SU-DHL-6 (cell line): ENCODE measurements around the gene PITPNM3.

Experiments used
- H2AFZ ChIP-seq: fragments of 200-600 bp; sonication (generic); 2 replicates; pipeline ENCODE4 v1.6.1; 2014; ENCODE audit warnings: low read depth, mild to moderate bottlenecking, moderate library complexity, mixed read lengths, antibody characterized with exemption, low read length; ENCODE audit not compliant: severe bottlenecking
- H3F3A ChIP-seq: fragments of 200-600 bp; shearing (Covaris generic); 2 replicates; pipeline ENCODE4 v1.6.0; 2016; ENCODE audit warnings: antibody characterized with exemption, mild to moderate bottlenecking; ENCODE audit not compliant: insufficient read depth
- H3K27ac ChIP-seq: fragments of 200-600 bp; sonication (generic); 2 replicates; pipeline ENCODE4 v1.5.1; 2016; ENCODE audit warnings: low read depth, mild to moderate bottlenecking, low read length, moderate library complexity, mixed read lengths
- H3K27me3 ChIP-seq: fragments of 200-600 bp; sonication (generic), shearing (Covaris generic); 2 replicates; pipeline ENCODE4 v1.6.0; 2014; ENCODE audit warnings: mild to moderate bottlenecking, low read length
- H3K36me3 ChIP-seq: fragments of 200-600 bp; sonication (generic); 2 replicates; pipeline ENCODE4 v1.6.1; 2014; ENCODE audit warnings: mild to moderate bottlenecking, low read length, mixed read lengths
- H3K4me2 ChIP-seq: fragments of 300-600, 200-600 bp; shearing (Covaris generic), sonication (generic); 2 replicates; pipeline ENCODE4 v1.6.0; 2014; ENCODE audit warnings: low read length, low read depth, mild to moderate bottlenecking; ENCODE audit not compliant: poor library complexity, severe bottlenecking
- H3K4me3 ChIP-seq: fragments of 200-600 bp; sonication (generic); 2 replicates; pipeline ENCODE4 v1.5.1; 2014; ENCODE audit warnings: antibody characterized with exemption, low read length, mild to moderate bottlenecking, mixed read lengths; ENCODE audit not compliant: insufficient read depth, poor library complexity, severe bottlenecking
- H3K79me2 ChIP-seq: fragments of 200-600 bp; sonication (generic); 2 replicates; pipeline ENCODE4 v1.6.1; 2014; ENCODE audit warnings: mild to moderate bottlenecking, low read length, moderate library complexity; ENCODE audit not compliant: insufficient read depth
- H3K9ac ChIP-seq: fragments of 200-600 bp; sonication (generic); 2 replicates; pipeline ENCODE4 v1.7.0; 2014; ENCODE audit warnings: mild to moderate bottlenecking, low read length
- H3K9me2 ChIP-seq: fragments of 200-600 bp; sonication (generic); replicated peaks from 2 replicates; pipeline ENCODE4 v1.6.1; 2014; ENCODE audit warnings: low read length; ENCODE audit not compliant: insufficient read depth
- H3K9me3 ChIP-seq: fragments of 200-600 bp; sonication (generic); 2 replicates; pipeline ENCODE4 v1.6.1; 2014; ENCODE audit warnings: low read length, mixed read lengths; ENCODE audit not compliant: insufficient read depth
- H4K20me1 ChIP-seq: fragments of 200-600 bp; sonication (generic); 2 replicates; pipeline ENCODE4 v1.6.1; 2014; ENCODE audit warnings: low read depth, mild to moderate bottlenecking, antibody characterized with exemption, low read length, moderate library complexity, mixed read lengths
- EZH2phosphoT487 ChIP-seq: fragments of 200-600 bp; sonication (generic), shearing (Covaris generic); conservative IDR thresholded peaks from 2 replicates; pipeline ENCODE4 v1.6.1; 2018; ENCODE audit warnings: mild to moderate bottlenecking, antibody characterized with exemption, low read length, moderate library complexity, mixed read lengths
- TF ChIP-seq, protein P1 (sequence below): fragments of 200-600 bp; sonication (generic); IDR thresholded peaks from one replicate; pipeline ENCODE4 v1.5.1; 2017; ENCODE audit warnings: antibody characterized with exemption, mild to moderate bottlenecking, low read length, moderate library complexity; ENCODE audit not compliant: insufficient read depth, poor library complexity, severe bottlenecking

Gene PITPNM3

DNA sequence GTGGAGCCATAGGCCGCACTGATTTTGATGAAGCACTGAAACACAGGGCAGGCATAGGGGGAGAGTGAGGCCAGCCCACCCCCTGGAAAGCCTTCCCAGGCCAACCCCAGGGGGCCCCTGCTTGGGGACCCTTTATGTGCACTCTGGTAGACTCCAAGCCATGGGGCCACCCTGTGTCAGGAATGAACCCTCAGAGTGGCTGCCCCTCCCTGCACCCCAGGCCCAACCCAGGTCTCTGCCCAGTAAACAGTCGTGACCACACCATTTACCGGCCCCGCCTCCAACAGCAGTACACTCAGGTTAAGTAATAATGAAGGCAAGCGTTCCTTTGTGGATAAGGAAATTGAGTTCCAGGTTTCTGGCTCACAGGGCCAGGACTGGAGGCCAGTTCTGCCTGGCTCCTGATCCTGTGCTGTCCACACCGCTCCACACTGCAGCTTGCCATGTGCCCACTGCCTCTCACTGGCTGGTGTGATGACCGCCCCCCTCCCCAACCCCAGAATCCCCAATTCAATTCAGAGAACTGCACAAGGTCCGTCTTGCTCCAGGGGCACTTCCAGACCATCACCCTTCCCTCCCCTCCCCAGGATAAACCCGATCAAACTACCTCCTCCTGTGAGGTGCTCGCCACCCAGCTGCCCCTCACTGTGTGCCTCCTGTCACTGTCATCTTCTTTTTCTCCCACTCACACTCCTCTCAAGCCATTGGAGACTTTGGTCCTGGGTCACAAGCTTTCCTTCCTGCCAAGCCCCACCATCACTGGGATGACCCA lies 98.5 kb downstream of the PITPNM3 start:
- Histone ChIP-seq H3K9ac (no peak overlapping the region), H3F3A (no peaks in the 10 kb centered on the region), H3K9me2 (no peaks in the 10 kb centered on the region), H2AFZ (no peak overlapping the region), H3K27ac (no peak overlapping the region), H3K27me3 (no peaks in the 10 kb centered on the region), H4K20me1 (no peaks in the 10 kb centered on the region), H3K79me2 (no peaks in the 10 kb centered on the region), H3K36me3 (no peaks in the 10 kb centered on the region), H3K4me3 (no peak overlapping the region), H3K9me3 (no peaks in the 10 kb centered on the region), H3K4me2 (no peak overlapping the region)
- TF ChIP-seq EZH2phosphoT487, result no peak

DNA sequence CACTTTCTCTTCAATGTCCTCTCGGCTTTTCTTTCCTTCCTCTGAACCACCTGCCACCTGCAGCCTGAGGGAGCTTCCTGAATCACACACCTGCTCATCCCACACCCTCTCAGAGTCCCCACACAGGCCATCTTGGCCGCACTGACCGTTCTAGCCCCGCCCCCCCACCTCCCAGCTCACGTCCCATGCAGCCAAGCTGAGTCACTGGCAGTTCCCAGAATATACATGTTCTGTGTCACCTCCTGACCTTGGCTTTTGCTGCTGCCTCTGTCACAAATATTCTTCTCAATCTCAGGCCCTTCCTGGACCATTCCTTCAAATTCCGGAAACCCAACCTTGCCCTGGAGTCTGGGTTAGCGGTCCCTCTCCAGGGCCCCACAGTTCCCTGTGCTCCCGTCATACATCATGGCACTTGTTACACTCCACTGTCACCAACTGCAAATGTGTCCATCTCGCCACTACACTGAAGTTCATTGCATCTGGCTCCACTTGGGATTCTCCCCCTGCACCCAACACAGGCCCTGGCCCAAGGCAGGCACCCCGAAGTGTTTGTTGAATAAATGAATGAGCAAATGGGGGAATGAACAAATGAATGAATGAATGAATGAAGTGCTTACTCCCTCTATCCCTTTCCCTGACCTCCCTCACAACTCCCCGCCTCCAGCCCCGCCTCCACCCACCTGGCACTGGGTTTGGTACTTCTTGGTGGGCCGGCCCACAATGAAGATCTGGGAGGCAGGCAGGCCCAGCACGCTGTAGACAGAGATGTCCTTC lies 99.3 kb downstream of the PITPNM3 start:
- Histone ChIP-seq H3F3A (no peaks in the 10 kb centered on the region), H3K36me3 (no peaks in the 10 kb centered on the region), H4K20me1 (no peaks in the 10 kb centered on the region), H3K9me3 (no peaks in the 10 kb centered on the region), H3K4me3 (no peak overlapping the region), H3K27me3 (no peaks in the 10 kb centered on the region), H2AFZ (no peak overlapping the region), H3K79me2 (no peaks in the 10 kb centered on the region), H3K27ac (no peak overlapping the region), H3K9ac (no peak overlapping the region), H3K4me2 (no peak overlapping the region), H3K9me2 (no peaks in the 10 kb centered on the region)
- TF ChIP-seq, protein P1, sequence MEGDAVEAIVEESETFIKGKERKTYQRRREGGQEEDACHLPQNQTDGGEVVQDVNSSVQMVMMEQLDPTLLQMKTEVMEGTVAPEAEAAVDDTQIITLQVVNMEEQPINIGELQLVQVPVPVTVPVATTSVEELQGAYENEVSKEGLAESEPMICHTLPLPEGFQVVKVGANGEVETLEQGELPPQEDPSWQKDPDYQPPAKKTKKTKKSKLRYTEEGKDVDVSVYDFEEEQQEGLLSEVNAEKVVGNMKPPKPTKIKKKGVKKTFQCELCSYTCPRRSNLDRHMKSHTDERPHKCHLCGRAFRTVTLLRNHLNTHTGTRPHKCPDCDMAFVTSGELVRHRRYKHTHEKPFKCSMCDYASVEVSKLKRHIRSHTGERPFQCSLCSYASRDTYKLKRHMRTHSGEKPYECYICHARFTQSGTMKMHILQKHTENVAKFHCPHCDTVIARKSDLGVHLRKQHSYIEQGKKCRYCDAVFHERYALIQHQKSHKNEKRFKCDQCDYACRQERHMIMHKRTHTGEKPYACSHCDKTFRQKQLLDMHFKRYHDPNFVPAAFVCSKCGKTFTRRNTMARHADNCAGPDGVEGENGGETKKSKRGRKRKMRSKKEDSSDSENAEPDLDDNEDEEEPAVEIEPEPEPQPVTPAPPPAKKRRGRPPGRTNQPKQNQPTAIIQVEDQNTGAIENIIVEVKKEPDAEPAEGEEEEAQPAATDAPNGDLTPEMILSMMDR, result no peak
- no peak for TF ChIP-seq EZH2phosphoT487

DNA sequence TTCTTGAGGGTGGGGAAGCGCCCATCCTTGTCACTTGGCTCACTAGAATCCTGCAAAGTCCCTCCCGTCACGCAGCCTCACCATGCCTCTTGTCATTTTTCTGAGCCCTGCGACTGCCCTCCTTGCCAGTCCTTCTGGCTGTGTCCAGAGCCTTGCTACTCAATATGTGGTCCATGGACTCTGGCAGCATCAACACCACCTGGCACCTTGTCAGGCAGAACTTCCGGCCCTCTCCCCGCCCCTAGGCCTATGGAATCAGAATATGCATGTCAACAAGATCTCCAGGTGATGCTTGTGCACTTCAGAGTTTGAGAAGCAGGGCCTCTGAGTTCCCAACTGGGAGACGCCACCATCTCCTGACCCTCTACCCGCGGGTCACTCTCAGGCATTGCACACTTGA lies 100.0 kb downstream of the PITPNM3 start:
- TF ChIP-seq EZH2phosphoT487, result no peak
- TF ChIP-seq, protein P1, result no peak
- Histone ChIP-seq H3K27ac (no peak overlapping the region), H3K36me3 (no peaks in the 10 kb centered on the region), H2AFZ (no peak overlapping the region), H3K9ac (no peak overlapping the region), H3K9me3 (no peaks in the 10 kb centered on the region), H3K79me2 (no peaks in the 10 kb centered on the region), H3K4me3 (no peak overlapping the region), H3K27me3 (no peaks in the 10 kb centered on the region), H4K20me1 (no peaks in the 10 kb centered on the region), H3K4me2 (no peak overlapping the region), H3K9me2 (no peaks in the 10 kb centered on the region), H3F3A (no peaks in the 10 kb centered on the region)

DNA sequence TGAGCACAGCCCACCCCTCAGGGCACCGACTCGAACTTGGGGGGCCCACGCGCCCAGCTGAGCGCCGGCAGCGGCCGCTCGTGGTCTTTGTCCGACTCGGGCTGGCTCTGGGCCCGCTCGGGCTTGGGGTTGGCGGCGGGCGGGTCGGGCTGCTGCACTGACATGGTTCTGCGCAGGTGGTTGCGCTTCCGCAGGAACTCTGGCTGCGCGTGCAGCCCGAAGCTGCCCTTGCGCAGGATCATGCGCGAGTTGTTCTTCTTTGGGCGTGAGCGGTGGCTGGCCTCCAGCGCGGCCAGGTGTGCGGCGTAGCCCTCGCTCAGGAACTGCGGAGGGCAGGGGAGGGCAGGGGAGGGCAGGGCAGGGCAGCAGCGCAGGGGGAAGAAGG lies 101.0 kb downstream of the PITPNM3 start:
- H3K4me3 ChIP-seq, result no peak overlapping the region
- H3K9me2 ChIP-seq, result no peaks in the 10 kb centered on the region
- no peaks in the 10 kb centered on the region for H3K79me2 ChIP-seq
- no peaks in the 10 kb centered on the region for H4K20me1 ChIP-seq
- H3K27me3 ChIP-seq, result no peaks in the 10 kb centered on the region
- no peak overlapping the region for H3K4me2 ChIP-seq
- H3K27ac ChIP-seq, result no peak overlapping the region
- H3F3A ChIP-seq, result no peaks in the 10 kb centered on the region
- no peak overlapping the region for H2AFZ ChIP-seq
- no peak overlapping the region for H3K9ac ChIP-seq
- TF ChIP-seq, protein P1, result no peak
- no peak for TF ChIP-seq EZH2phosphoT487
- no peaks in the 10 kb centered on the region for H3K36me3 ChIP-seq
- no peaks in the 10 kb centered on the region for H3K9me3 ChIP-seq
